GM04504 (cell line): Measurements from ENCODE around the gene WFDC2.

Source experiments
- DNase-seq: peaks from one replicate; pipeline ENCODE4 v3.0.0-alpha.2; 2012; ENCODE audit warnings: low read depth

WFDC2 gene

DNA sequence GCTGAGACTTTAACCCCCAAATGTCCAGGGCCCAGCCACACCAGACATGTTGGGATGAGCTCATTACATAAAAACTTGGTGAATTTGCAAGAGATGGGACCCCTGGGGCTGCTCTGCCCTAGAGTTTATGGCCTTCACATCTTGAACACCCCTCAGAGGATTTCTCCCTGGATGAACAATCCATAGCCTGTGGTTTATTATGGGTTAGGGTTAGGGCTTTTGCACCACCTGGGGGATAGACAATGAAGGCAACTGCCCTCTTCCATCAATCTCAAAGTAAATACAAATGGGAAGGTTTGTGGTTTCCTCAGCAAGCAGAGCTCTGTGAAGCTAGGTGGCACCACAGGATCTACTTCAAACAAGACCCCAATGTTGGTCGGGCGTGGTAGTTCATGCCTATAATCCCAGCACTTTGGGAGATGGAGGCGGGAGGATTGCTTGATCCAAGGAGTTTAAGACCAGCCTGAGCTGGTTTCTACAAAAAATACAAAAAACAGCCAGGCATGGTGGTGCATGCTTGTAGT, 28.5 kb downstream of the WFDC2 start:
- no peak for DNase-seq

DNA sequence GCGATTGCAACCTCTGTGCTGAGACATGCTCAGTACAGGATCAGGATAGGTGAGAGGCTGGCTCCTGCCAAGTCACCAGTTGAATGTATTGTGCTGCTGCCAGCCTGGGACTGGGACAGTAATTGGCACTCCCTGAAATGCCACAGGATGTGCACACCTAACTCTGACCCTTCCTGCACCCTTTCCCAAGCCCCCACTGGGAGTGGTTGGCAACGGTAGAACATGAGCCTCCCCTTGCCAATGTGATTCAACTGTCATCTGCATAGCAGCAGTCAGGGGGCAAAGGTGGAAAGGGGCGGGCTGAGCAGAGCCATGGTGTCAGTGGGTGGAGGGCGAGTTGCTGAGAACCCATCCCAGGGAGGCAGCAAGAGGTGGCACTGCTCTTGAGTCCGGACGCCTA, 30.5 kb downstream of the WFDC2 start:
- DNase-seq: no peak

GRCh38 chr20:45501600-45501999, 32.0 kb downstream of the WFDC2 start:
- no peak for DNase-seq

GRCh38 chr20:45502561-45502960, 33.0 kb downstream of the WFDC2 start:
- DNase-seq: no peak

- no peak for DNase-seq
These were observed 33.9 kb downstream of the WFDC2 start for GRCh38 chr20:45503403-45503802.

GRCh38 chr20:45506398-45506797, 36.8 kb downstream of the WFDC2 start:
- DNase-seq: no peak

GRCh38 chr20:45507011-45507820, 37.7 kb downstream of the WFDC2 start:
- DNase-seq: no peak

DNA sequence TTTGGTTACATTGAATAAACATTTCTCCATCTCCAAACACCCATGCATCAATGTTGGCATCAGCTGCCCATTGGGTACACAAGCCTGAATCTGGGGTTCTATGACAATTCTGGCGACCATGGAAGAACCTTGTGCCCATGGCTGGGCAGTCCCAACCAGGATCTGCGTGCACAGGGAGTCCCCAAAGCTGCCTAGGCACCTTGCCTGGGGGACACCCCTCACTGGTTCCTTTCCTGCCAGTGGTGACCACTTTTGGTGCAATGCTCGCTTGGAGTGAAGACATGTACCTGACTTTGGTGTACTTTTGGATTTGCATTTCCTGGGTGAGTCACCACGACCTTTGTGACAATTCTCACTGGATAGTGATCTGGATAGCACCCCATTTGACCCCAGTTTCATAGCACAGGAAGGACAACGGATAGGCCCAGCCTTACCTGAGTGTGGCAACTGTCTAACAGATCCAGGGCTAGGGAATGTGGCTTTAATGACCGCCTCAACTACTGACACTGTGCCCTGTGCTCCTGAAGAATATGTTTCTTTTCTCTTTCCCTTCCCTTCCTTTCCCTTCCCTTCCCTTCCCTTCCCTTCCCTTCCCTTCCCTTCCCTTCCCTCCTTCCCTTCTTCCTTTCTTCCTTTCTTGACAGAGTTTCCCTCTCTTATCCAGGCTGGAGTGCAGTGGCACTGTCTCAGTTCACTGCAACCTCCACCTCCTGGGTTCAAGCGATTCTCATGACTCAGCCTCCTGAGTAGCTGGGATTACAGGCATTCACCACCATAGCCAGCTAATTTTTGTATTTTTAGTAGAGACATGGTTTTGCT, 38.7 kb downstream of the WFDC2 start:
- DNase-seq: no peak

DNA sequence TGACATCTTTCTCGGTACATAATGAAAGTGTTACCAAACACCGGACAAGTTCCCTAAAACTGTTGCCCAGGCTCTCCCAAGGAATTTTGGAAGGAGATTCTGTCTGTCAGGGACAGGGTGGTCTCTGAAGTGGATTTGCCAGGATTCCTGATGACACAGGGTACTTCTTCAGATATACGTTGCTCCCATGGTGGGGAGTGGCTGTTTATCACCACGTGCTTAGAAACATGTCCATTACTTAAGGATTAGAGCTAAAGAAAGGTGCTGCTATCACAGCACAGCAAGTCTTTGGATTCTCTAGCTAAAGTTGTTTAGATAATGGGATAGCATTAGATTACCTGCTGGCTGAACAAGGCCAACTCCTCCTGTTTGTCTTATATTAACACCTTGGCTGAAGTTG, 39.5 kb downstream of the WFDC2 start:
- DNase-seq: no peak

DNA sequence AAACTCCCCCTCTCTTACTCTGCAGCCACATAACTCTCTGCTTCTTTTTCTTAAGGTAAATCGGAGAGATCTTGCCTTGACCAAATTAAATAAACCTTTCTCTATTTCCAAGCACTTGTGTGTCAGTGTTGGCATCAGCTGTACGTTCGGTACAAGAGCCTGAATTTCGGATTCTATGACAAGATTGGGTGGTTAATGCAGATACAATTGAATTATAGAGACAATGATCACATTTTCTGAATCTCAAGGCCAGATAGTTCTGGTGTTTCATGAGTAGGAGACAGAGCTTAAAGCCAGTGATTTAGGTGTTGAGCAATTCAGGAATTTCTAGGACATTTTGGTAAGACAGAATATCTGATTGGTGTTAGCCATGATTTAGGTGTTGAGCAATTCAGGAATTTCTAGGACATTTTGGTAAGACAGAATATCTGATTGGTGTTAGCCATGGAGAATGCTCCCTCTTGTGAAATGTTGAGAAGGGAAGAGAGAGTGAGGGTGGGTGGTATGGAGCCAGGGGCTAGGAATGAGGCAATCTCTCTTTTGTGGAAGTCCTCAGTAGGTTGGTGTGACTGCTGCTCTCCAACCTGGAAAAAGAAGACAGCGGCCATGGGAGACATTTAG, 40.8 kb downstream of the WFDC2 start:
- no peak for DNase-seq

- no peak for DNase-seq
These were observed 45.8 kb downstream of the WFDC2 start, which contains the start of gene SPINT3 for GRCh38 chr20:45515147-45515913. Gene SPINT3 (minus strand): TSS chr20:45515622. CDS start chr20:45515608, 14 bp downstream.

- no peak for DNase-seq
These were observed 48.7 kb downstream of the WFDC2 start for GRCh38 chr20:45518282-45518681.

DNA sequence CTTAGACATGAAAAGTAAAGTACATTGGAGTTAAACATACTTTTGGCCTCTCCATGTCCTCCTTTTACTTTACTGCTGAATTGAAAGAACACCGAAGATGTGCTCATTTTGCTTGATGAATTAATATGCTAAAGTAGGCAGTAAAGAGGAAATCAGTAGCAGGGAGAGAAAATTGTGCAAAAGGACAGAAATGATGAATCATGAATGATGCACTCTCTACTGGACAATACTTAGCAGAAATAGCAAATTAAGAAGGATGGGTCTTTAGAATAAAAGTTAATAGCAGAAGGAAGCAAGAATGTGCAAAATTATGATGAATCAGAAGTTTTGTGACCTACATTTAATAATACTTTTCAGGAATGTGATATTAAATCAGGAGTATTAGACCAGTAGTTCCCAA, 54.3 kb downstream of the WFDC2 start:
- DNase-seq: no peak

GRCh38 chr20:45527294-45527693, 57.7 kb downstream of the WFDC2 start:
- DNase-seq: no peak
